Stimulated activated CD4-positive, alpha-beta T cell treated with anti-CD3 and anti-CD28 coated beads, Interleukin-12 subunit alpha, Interleukin-12 subunit beta, amount 100 ng/mL, for 48 hours (primary cell): ENCODE data around the gene FUT4.
A peak's percentile ranks its signal among the peaks of the same experiment; 100 is the strongest.
"Not testable (repeated sequence)": the region's sequence is repeated elsewhere in the genome, so short reads cannot be mapped to it uniquely, and the experiment has no call there.

Experiments used
- DNase-seq, 3 donors: peaks; one replicate each; pipeline ENCODE4 v3.0.0-alpha.2; 2020; ENCODE audit warnings: low read depth in 2 of 3, low spot score in 1 of 3

Gene FUT4

GRCh38 chr11:94543695-94544645 is at the start of gene FUT4:
Gene FUT4, plus strand, starts transcription at chr11:94543921. Its CDS starts 213 bp downstream, at chr11:94544134.
- DNase-seq = peak; percentile 56 to 72 (median 61)

- DNase-seq = no peak
Observed at GRCh38 chr11:94494126-94494680, 49.5 kb upstream of the FUT4 start.

DNA sequence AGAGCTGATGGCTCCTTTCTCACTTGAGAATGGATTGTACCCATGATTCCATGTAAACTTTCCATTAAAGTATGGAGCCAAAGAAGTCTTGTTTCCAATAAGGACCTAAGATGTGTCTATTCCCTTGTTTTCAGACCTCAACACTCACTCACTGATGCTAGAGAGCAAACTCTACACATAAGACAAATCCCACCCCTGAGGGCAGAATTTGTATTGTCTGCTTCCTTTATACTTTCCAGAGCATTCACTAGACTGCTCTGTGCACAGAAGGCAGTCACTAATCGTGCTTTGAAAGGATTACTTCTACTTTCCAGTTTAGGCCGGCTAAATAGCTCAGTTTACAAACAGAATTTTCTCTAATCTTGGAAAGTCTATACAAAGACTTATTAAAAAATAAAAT is 43.5 kb upstream of the FUT4 start:
- no peak for DNase-seq

- DNase-seq = no peak
Observed at GRCh38 chr11:94501522-94501921, 42.2 kb upstream of the FUT4 start.

GRCh38 chr11:94504689-94505293 is 38.9 kb upstream of the FUT4 start:
- peak in 1 of 3 donors; percentile 43 for DNase-seq

- not testable (repeated sequence) for DNase-seq
Observed at GRCh38 chr11:94506513-94506912, 37.2 kb upstream of the FUT4 start.

DNA sequence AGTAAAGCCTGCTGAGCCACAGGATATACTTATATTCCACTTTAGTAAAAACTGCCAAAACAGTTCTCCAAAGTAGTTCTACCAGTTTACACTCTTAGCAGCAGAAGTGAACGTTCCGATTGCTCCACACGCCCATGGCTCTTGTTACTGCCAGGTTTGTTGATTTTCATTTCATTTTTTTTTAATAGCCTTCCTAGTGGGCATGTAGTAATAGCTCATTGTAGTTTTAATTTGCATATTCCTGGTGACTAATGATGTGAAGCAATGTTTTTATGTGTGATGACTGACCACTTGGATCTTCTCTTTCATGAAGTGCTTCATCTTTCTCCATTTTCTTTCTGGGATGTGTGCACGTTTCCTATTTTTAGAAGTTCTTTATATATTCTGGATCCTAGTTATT is 36.2 kb upstream of the FUT4 start:
- DNase-seq = no peak

DNA sequence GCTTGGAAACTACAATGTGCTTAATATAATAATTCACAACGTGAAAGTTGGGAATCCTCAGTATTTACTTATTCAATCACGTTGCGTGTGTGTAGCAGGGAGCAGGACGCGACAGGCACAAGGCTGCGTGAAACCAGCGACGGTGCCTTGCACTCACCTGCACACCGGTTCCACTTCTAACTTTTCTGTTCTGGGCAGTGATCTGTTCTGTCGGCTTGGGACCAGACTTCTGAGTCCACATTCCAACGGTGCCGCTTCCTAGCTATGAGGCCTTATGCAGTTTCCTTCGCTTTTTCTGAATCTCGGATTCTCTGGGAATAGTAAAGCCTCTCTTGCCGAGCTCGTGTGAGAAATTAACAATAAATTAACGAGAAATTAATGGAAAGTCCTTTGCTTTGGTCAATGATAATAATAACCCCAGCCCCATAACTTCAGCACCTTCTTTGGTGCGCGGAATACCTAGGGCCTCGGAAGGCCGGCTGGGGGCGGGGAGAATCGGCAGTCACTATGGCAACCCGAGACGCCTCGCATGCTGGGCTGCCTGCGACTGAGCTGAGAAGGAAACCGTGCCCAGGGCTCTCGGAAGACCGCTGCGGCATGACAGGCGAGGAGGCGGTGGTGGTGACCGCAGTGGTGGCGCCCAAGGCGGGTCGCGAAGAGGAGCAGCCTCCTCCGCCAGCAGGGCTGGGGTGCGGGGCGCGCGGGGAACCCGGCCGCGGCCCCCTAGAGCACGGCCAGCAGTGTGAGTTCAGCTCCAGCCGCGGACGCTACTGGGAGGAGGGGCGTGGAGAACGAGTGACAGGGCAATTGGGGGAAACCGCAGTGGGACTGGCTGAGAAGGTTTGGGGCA is 31.6 kb upstream of the FUT4 start, which contains the start of gene C11orf97:
C11orf97 (plus strand) TSS at position 530 of the 850 bp plus-strand sequence; CDS start at position 598, 68 bp downstream.
- peak; percentile 12 to 47 (median 23) for DNase-seq

DNA sequence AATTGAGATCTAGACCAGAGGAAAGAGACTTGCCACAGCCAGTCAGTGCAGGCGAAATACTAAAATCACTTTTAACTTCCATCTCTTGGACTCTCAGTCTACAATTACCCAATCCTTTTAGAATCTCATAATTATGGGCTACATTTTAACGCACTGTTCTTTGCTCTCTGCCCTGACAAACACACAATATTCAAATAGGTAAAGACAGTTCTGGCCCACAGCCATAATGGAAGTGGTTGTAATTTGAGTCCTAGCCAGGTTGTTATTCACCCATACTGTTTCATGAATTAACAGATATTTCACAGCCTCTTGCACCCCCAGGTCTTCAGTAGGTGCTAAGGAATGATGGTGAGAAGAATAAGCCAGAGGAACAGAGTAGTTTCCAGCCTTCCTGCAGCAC is 30.6 kb upstream of the FUT4 start:
- DNase-seq = no peak

- DNase-seq = no peak
Observed at GRCh38 chr11:94515398-94515797, 28.3 kb upstream of the FUT4 start.

DNA sequence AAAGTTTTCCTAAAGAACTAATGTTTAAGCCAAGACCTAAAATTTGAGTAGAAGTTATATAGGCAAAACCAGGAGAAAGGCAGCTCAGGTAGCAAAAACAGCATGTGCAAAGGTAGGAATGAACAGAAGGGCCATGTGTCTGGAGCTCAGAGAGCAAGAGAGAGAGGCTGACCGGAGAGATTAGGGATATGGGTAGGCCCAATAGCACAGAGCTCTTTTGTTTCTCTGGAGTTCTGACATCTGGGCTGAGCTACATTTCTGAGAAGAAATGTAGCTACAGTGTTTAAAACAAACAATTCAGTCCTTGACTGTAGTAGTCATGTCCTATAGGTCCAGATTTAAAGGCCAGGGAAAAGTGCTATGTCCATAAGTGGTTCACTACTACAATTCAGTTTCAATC is 27.0 kb upstream of the FUT4 start:
- no peak for DNase-seq

GRCh38 chr11:94518300-94518699 is 25.4 kb upstream of the FUT4 start:
- no peak for DNase-seq

DNA sequence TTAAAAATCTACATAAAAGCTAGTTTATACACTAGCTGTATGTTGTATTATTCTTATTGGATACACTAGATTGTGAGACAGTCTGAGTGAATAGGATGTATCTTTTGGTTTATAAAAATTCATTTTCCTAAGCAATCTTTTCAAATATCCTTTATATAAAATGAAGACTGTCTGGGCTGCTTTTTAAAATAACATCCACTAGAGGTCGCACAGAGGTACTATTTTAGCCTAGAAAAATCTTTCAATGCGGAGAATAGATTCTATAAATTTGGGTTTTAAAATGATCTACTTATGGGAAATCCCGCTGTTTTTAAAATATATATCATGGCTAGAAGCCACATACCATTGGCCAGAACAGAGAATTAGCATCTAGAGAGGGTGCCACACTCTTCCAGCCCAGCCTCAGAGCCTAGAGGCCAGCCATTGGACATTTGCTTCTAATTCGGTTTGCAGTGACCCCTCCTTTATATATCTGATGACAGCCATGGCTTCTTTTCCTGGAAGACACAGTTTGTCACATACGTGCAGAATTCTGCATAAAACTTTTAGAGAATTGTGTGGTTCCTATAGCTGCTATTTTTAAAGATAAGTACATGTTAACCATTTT is 24.1 kb upstream of the FUT4 start:
- peak in 1 of 3 donors; percentile 30 for DNase-seq

DNA sequence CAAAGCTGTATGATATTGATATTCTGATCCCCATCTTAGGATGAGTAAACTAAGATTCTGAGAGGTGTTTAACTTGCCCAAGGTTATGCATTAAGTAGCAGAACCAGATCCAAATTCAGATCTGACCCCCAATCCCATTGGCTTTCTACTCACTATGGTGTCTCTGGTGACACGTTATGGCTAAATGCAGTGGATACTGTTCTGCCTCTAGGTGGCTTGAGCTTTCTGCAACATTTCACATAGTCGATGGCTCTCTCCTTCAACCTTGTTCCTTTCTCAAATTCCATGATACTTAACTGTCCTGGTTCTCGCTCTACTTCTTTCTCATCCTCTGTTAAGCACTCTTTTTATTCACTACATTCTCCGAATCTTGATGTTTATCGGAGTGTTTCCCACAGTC is 22.0 kb upstream of the FUT4 start:
- no peak for DNase-seq

GRCh38 chr11:94524341-94524740 is 19.4 kb upstream of the FUT4 start:
- no peak for DNase-seq

- no peak for DNase-seq
Observed at GRCh38 chr11:94525546-94526324, 18.0 kb upstream of the FUT4 start.

GRCh38 chr11:94526645-94527438 is 16.9 kb upstream of the FUT4 start:
- DNase-seq = no peak

- no peak for DNase-seq
Observed at GRCh38 chr11:94528551-94528950, 15.2 kb upstream of the FUT4 start.

GRCh38 chr11:94532211-94532610 is 11.5 kb upstream of the FUT4 start:
- DNase-seq = no peak
